ENCODE measurements around the gene GK2.

DNA sequence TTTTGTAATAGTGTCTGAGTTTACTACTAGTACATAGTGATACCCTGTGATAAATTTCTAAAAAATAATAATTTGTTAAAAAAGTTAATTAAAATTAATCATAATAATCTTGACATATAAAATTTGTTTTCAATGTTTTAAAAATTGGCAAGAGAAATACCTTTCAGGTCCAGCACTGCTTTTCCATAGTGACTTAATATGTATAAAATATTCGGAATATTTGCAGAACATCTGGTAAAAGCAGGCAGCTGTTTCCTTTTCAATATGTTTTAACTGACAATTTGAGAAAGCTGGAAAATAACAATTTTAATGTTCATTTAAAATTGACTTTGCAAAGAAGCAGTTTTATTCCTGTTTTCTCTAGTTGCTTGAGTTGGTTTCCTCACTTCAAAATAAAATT, 17.6 kb upstream of the GK2 start:
- TF ChIP-seq ZNF274 (IDR thresholded peaks at IDR 0.05; ENCODE audit: low read depth, low read length) (no peak), YY1 (IDR thresholded peaks at IDR 0.05; ENCODE audit: insufficient read depth, insufficient read length) (no peak)

Measured in NT2/D1 (cell line).